ENCODE results near the gene GTPBP4.
"Not testable (repeated sequence)": the region's sequence is repeated elsewhere in the genome, so short reads cannot be mapped to it uniquely, and the experiment has no call there.

GTPBP4 gene

GRCh38 chr10:1034758-1035157 lies 46.5 kb downstream of the GTPBP4 start:
- DNase-seq, result no peak

DNA sequence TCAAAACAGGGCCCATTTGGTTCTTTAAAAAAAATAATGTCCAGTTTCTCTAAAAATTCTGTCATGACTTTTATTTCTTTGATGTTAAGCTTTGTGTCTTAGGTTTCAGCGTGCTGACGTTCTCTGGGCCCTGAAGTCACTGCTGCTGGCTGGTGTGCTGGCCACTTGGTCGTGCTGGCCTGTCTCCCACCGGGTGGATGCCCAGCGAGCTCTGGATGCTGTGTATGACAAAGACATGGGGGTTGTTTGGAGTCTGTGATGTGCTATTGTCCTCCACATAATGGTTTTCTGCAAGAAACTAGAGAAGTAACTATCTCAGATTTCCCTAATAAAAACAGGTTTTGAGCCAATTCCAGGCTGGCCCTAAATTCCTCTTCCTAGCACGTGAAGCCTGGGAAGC lies 47.0 kb downstream of the GTPBP4 start:
- DNase-seq, result no peak

DNA sequence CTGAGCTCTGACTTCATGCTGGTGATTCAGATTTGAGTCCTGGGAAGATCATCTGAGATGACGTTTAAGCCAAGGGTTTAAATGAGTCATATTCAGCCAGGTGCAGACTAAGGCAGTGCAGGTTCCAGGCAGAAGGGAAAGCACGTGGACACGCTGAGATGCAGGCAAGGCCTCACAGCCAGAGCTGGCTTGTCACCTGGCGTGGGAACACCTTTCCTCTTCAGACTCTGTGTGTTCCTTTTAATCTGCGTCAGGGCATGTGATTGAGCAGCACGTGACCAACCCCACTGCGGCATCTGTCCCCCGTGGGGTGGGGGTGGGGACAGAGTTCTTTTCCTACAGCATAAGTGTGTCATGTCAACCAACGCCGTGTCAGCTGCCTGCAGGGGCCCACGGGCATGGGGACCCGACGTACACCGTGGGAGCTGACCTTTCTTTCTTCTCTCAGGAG lies 48.1 kb downstream of the GTPBP4 start:
- DNase-seq, result no peak

GRCh38 chr10:1037098-1037497 lies 48.9 kb downstream of the GTPBP4 start:
- DNase-seq, result no peak

DNA sequence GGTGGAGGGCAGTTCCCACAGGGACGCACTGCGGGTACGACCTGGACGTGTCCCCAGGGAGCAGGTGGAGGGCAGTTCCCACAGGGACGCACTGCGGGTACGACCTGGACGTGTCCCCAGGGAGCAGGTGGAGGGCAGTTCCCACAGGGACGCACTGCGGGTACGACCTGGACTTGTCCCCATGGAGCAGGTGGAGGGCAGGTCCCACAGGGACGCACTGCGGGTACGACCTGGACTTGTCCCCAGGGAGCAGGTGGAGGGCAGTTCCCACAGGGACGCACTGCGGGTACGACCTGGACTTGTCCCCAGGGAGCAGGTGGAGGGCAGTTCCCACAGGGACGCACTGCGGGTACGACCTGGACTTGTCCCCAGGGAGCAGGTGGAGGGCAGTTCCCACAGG lies 50.5 kb downstream of the GTPBP4 start:
- not testable (repeated sequence) for DNase-seq

GRCh38 chr10:1040133-1040532 lies 51.9 kb downstream of the GTPBP4 start:
- no peak for DNase-seq

GRCh38 chr10:1041514-1041913 lies 53.3 kb downstream of the GTPBP4 start:
- DNase-seq, result no peak

- DNase-seq, result no peak
These were observed 55.3 kb downstream of the GTPBP4 start for GRCh38 chr10:1043532-1043995.

- DNase-seq, result no peak
These were observed 55.9 kb downstream of the GTPBP4 start for GRCh38 chr10:1044146-1044545.

- DNase-seq, result no peak
These were observed 56.7 kb downstream of the GTPBP4 start for GRCh38 chr10:1044964-1045363.

DNA sequence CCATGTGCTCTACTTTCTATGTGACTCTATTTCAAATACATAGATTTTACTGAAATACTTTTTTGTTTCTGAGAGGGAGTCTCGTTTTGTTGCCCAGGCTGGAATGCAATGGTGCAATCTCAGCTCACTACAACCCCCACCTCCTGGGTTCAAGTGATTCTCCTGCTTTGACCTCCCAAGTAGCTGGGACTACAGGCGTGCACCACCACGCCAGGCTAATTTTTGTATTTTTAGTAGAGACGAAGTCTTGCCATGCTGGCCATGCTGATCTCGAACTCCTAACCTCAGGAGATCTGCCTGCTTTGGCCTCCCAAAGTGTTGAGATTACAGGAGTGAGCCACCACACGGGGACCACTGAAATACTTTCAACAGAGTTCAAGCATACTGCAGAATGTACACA lies 57.2 kb downstream of the GTPBP4 start:
- no peak for DNase-seq

GRCh38 chr10:1047937-1048336 lies 59.7 kb downstream of the GTPBP4 start:
- no peak for DNase-seq

DNA sequence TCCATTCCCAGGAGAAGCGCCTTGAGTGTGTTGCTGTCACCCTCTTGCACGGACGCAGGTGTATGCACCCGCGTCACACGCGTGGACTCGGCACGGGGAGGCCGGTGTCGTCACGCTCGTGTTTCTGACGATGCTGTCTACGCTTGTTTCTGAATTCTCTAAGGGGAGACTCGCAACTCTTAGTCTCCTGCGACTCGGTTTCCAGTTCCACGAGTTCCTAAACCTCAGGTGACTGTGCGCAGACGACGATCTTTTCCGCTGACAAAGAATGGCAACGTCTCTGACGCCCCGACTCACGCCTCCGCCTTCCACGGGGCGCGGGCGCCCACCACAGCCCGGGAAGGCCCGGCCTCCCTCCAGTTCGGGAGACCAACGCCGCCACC lies 60.1 kb downstream of the GTPBP4 start:
- DNase-seq, result no peak

GRCh38 chr10:1048732-1049424 lies 60.6 kb downstream of the GTPBP4 start, which contains the start of gene IDI1:
TSS of gene IDI1 (minus strand) at chr10:1049119. CDS start at chr10:1049003, 116 bp downstream.
- DNase-seq, result peak; percentile 93

- no peak for DNase-seq
These were observed 61.3 kb downstream of the GTPBP4 start for GRCh38 chr10:1049425-1049958.

- DNase-seq, result no peak
These were observed 61.9 kb downstream of the GTPBP4 start for GRCh38 chr10:1050145-1050544.

- no peak for DNase-seq
These were observed 62.3 kb downstream of the GTPBP4 start for GRCh38 chr10:1050554-1050953.

GRCh38 chr10:1054684-1055083 lies 66.5 kb downstream of the GTPBP4 start:
- DNase-seq, result no peak

- DNase-seq, result peak; percentile 14
These were observed 68.3 kb downstream of the GTPBP4 start, which contains the start of gene WDR37 for GRCh38 chr10:1056326-1057105. TSS of gene WDR37 (plus strand) at chr10:1056385. CDS start at chr10:1072156, 15,771 bp downstream.

DNA sequence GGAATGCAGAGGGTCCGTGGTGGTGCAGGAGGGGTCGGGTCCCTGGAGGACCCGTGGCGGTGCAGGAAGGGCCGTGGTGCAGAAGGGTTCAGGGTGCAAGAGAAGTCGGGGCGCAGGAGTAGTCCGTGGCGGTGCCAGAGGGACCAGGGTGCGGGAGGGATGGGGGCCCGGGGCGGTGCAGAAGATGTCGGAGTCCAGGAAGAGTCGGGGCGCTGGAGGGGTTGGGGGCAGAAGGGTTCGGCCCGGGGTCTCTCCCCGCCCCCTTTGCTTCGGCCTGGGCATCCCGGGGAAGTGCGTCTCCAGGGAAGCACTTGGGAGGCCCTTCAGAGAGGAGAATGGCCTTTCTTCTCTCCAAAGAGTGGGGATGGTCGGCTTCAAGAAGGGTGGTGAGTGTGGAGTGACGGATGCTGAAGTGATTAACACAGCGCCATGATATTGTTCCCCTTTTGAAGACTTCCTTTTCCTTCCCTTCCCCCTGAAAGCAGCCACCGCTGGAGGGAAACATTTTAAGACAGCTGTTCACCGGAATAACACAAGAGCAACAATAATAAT lies 68.9 kb downstream of the GTPBP4 start:
- no peak for DNase-seq

DNA sequence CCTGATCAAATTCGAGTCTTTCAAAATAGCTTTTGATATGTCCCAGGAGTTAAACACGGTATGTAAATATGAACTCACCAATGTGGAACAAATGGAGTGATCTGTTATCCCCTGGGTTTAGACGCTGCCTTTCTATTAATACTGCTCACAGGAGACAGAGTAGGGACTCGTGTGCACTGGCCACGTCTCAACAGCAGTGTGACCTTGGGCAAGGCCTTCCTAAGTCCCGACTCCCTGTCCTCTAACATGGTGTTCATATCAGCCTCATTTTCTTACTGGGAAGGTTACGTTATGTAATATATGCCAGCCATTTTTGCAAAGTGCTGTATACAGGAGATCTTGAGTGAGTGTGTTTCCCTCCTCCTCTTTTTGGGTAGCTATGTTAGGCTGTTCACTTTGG lies 69.8 kb downstream of the GTPBP4 start:
- DNase-seq, result no peak

DNA sequence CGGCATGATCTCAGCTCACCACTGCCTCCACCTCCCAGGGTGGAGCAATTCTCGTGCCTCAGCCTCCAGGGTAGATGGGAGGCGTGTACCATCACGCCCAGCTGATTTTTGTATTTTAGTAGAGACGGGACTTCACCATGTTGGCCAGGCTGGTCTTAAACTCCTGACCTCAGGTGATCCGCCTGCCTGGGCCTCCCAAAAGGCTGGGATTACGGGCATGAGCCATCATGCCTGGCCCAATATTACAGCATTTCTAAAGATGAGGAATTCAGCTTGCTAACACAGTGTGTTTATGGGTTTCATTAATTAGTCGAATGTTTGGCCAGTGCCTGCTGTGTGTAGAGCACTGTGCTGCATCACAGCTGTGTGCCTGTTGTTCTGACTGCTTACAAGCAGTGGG lies 71.7 kb downstream of the GTPBP4 start:
- DNase-seq, result no peak

GRCh38 chr10:1061930-1062774 lies 73.9 kb downstream of the GTPBP4 start:
- no peak for DNase-seq
